Measurements from ENCODE around the gene ZFHX3. TPM values are rescaled to one million over a fixed set of nuclear protein-coding genes. Genes with fewer than 3 reads are reported as not detected.

The ZFHX3 gene
- total and polyA plus RNA-seq, 9 of the 15 experiments (the other 6 are each of a cell fraction or from before 2014, with no cell fraction given): 0.01 to 0.23 (median 0.06) TPM; not detected in 4

DNA sequence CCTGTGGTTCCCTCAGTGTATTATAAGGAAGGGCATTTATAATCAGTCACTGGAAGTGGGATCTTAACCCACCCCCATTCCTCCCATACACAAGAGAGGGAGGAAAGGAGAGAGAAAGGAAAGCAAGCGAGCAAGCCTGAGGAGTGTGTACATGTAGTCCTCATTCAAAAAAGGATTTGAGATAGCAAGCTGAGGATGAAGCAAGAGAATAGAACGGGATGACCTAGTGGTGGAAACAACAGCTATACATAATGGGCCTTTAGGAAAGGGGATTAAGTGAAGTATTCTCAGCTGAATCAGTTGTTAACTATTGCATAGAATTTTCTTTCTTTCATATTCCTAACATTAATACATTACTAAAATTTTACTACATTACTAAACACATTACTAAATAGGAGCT is 281.4 kb downstream of the ZFHX3 start (continued):
- TF ChIP-seq, protein P1, sequence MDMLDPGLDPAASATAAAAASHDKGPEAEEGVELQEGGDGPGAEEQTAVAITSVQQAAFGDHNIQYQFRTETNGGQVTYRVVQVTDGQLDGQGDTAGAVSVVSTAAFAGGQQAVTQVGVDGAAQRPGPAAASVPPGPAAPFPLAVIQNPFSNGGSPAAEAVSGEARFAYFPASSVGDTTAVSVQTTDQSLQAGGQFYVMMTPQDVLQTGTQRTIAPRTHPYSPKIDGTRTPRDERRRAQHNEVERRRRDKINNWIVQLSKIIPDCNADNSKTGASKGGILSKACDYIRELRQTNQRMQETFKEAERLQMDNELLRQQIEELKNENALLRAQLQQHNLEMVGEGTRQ (CRISPR knock-in tag; IDR thresholded peaks at IDR 0.05): no peak
- no peak for TF ChIP-seq KDM4B (IDR thresholded peaks at IDR 0.05; ENCODE audit: borderline replicate concordance in 2 of 2, low read depth in 1 of 2)
- TF ChIP-seq, protein P2, sequence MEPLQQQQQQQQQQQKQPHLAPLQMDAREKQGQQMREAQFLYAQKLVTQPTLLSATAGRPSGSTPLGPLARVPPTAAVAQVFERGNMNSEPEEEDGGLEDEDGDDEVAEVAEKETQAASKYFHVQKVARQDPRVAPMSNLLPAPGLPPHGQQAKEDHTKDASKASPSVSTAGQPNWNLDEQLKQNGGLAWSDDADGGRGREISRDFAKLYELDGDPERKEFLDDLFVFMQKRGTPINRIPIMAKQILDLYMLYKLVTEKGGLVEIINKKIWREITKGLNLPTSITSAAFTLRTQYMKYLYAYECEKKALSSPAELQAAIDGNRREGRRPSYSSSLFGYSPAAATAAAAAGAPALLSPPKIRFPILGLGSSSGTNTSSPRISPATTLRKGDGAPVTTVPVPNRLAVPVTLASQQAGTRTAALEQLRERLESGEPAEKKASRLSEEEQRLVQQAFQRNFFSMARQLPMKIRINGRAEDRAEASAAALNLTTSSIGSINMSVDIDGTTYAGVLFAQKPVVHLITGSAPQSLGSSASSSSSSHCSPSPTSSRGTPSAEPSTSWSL (CRISPR knock-in tag; IDR thresholded peaks at IDR 0.05; ENCODE audit: borderline replicate concordance): no peak
- TF ChIP-seq EP400 (IDR thresholded peaks at IDR 0.05): no peak
- TF ChIP-seq, protein P3, sequence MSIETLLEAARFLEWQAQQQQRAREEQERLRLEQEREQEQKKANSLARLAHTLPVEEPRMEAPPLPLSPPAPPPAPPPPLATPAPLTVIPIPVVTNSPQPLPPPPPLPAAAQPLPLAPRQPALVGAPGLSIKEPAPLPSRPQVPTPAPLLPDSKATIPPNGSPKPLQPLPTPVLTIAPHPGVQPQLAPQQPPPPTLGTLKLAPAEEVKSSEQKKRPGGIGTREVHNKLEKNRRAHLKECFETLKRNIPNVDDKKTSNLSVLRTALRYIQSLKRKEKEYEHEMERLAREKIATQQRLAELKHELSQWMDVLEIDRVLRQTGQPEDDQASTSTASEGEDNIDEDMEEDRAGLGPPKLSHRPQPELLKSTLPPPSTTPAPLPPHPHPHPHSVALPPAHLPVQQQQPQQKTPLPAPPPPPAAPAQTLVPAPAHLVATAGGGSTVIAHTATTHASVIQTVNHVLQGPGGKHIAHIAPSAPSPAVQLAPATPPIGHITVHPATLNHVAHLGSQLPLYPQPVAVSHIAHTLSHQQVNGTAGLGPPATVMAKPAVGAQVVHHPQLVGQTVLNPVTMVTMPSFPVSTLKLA (conservative IDR thresholded peaks at IDR 0.05): no peak
- TF ChIP-seq, protein P4, sequence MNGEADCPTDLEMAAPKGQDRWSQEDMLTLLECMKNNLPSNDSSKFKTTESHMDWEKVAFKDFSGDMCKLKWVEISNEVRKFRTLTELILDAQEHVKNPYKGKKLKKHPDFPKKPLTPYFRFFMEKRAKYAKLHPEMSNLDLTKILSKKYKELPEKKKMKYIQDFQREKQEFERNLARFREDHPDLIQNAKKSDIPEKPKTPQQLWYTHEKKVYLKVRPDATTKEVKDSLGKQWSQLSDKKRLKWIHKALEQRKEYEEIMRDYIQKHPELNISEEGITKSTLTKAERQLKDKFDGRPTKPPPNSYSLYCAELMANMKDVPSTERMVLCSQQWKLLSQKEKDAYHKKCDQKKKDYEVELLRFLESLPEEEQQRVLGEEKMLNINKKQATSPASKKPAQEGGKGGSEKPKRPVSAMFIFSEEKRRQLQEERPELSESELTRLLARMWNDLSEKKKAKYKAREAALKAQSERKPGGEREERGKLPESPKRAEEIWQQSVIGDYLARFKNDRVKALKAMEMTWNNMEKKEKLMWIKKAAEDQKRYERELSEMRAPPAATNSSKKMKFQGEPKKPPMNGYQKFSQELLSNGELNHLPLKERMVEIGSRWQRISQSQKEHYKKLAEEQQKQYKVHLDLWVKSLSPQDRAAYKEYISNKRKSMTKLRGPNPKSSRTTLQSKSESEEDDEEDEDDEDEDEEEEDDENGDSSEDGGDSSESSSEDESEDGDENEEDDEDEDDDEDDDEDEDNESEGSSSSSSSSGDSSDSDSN (IDR thresholded peaks at IDR 0.05; ENCODE audit: borderline replicate concordance in 1 of 2, low read depth in 2 of 2, low read length in 2 of 2): no peak
- no peak for TF ChIP-seq ZNF551 (CRISPR knock-in tag; IDR thresholded peaks at IDR 0.05)
- TF ChIP-seq, protein P5, sequence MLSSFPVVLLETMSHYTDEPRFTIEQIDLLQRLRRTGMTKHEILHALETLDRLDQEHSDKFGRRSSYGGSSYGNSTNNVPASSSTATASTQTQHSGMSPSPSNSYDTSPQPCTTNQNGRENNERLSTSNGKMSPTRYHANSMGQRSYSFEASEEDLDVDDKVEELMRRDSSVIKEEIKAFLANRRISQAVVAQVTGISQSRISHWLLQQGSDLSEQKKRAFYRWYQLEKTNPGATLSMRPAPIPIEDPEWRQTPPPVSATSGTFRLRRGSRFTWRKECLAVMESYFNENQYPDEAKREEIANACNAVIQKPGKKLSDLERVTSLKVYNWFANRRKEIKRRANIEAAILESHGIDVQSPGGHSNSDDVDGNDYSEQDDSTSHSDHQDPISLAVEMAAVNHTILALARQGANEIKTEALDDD (IDR thresholded peaks at IDR 0.05): no peak

All from K562 (cell line).